ENCODE measurements around the gene ASIC3.
A peak's percentile ranks its signal among the peaks of the same experiment; 100 is the strongest.
"Not testable (repeated sequence)": the region's sequence is repeated elsewhere in the genome, so short reads cannot be mapped to it uniquely, and the experiment has no call there.

The ASIC3 gene

DNA sequence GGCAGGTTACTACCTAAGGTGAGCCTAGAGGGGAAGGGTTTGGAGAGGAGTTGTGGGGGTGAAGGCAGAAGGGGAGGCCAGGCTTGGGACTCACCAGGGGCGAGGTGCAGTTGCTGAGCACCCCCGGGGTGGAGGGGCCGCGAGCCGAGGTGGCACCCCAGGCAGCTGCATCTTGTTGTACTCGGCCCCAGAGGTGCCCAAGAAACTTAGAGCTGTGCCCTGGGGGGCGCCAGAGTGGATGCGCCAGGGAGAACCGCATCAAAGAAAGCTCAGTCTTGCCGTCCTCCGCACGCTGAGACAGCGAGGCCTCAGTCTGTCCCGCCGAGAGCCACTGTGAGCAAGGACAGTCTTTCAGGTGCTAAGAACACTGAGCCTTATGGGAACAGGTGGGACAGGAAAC is 31.4 kb upstream of the ASIC3 start:
- no peak overlapping the region for H3K4me3 ChIP-seq (ENCODE audit: low read length)
- H3K9ac ChIP-seq (ENCODE audit: low read length), result no peak overlapping the region
- peaks cover 6% of the 10 kb centered on the region for H3K4me1 ChIP-seq (ENCODE audit: control insufficient read depth, insufficient read depth, low read length)
- no peak overlapping the region for H3K27ac ChIP-seq (ENCODE audit: low read depth, low read length)
- H3K36me3 ChIP-seq (ENCODE audit: control insufficient read depth, insufficient read depth, low read length), result no peaks in the 10 kb centered on the region
- H3K27me3 ChIP-seq (ENCODE audit: control insufficient read depth, insufficient read depth, low read length), result peaks cover 23% of the 10 kb centered on the region

DNA sequence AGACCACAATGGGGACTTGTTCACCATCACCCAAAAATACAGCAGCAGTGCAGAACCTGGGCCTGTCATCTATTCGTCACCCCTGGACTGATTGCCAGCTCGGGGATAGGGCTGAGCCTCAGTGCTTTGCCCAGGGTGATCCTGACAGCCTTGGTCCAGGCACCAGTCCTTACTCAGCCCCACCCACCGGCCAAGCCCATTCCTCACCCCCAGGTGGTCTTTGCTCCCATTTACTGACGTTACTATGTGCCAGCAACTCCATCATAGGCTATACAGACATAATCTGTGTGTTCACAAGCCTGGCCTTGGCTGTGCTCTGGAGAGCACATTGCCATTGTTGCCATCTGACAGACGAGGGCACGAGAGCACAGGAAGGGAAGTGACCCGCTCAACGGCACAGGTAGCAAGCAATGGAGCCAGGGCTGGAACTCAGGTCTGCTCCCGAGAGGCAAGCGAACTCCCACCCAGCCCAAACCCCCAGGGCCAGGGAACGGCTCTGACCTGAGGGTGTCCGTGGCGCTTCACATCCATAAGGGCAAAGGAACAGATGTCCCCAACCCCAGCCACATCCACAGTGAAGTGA is 30.9 kb upstream of the ASIC3 start:
- H3K4me3 ChIP-seq (ENCODE audit: low read length), result peak overlapping the region; percentile 47
- H3K4me1 ChIP-seq (ENCODE audit: control insufficient read depth, insufficient read depth, low read length), result peaks cover 6% of the 10 kb centered on the region
- H3K36me3 ChIP-seq (ENCODE audit: control insufficient read depth, insufficient read depth, low read length), result no peaks in the 10 kb centered on the region
- no peak overlapping the region for H3K9ac ChIP-seq (ENCODE audit: low read length)
- peaks cover 23% of the 10 kb centered on the region for H3K27me3 ChIP-seq (ENCODE audit: control insufficient read depth, insufficient read depth, low read length)
- no peak overlapping the region for H3K27ac ChIP-seq (ENCODE audit: low read depth, low read length)

DNA sequence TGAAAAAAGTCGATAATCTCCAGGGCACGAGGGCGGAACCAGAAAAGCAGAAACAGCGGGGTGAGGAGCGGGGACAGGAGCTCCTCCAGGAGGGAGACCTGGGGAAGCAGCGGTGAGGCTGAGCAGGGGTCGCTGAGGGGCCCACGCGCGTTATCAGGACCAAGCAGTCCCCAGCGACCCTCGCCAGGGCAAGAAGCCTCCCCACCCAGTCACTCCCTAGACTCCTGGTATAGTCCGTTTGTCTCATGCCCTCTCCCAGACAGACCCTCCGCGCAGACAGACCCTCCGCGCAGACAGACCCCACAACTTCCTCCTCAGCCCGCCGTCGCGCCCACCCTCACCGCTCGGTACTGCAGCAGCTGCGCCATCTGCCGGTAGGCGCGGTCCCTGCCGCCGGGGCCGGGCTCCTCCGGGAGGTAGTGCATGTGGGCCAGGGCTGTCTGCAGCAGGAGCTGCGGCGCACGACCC is 30.3 kb upstream of the ASIC3 start:
- Histone ChIP-seq H3K4me1 (ENCODE audit: control insufficient read depth, insufficient read depth, low read length) (peaks cover 6% of the 10 kb centered on the region), H3K36me3 (ENCODE audit: control insufficient read depth, insufficient read depth, low read length) (no peaks in the 10 kb centered on the region), H3K4me3 (ENCODE audit: low read length) (peak overlapping the region; percentile 47), H3K27ac (ENCODE audit: low read depth, low read length) (no peak overlapping the region), H3K27me3 (ENCODE audit: control insufficient read depth, insufficient read depth, low read length) (peaks cover 23% of the 10 kb centered on the region), H3K9ac (ENCODE audit: low read length) (no peak overlapping the region)

DNA sequence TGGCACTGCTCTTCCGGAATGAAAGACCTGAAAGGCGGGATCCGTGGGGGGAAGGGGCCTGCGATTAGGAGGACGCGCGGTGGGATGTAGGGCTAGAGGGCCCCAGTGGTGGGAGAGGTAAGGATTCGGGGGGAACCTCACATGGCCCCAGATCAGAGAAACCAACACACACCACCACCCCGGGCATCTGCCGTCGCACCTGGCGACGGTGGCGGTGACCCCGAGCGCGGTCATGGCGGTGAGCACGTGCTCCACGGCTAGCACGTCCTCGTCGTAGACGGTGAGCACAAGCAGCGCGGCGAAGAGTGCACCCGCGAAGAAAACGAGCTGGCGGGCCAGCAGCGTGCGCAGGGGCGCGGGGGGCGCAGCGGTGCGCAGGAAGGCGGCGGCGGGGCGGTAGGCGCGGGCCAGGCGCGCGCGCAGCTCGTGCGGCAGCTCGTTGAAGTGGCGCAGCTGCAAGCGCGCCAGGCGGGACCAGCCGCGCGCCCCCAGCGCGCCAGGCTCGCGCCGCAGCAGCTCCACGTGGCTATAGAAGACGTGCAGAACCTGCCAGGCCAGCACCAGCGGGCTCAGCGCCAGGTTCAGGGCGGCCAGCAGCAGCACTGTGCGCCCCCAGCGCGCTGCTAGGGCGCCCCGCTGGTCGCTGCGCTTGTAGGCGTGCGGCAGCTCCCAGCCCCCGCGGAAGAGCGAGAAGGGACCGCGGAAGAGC is 29.8 kb upstream of the ASIC3 start:
- peak overlapping the region; percentile 39 for H3K4me3 ChIP-seq (ENCODE audit: low read length)

DNA sequence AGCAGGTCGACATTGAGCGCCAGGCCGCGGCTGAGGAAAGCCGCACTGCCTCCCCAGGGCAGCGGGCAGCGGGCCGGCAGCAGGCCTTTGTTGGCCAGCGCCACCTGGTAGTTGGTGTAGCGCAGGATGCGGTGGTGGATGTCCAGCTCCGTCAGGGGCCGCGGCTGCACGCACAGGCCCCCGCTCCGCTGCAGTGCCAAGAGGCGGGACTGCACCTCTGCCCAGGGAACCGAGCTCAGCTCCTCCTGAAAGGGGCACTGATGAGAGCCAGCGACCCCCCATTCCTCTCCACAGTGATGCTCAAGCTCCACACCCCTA is 29.2 kb upstream of the ASIC3 start:
- Histone ChIP-seq H3K4me1 (ENCODE audit: control insufficient read depth, insufficient read depth, low read length) (peaks cover 6% of the 10 kb centered on the region), H3K9ac (ENCODE audit: low read length) (no peak overlapping the region), H3K27ac (ENCODE audit: low read depth, low read length) (no peak overlapping the region), H3K36me3 (ENCODE audit: control insufficient read depth, insufficient read depth, low read length) (no peaks in the 10 kb centered on the region), H3K4me3 (ENCODE audit: low read length) (peak overlapping the region; percentile 39), H3K27me3 (ENCODE audit: control insufficient read depth, insufficient read depth, low read length) (peaks cover 20% of the 10 kb centered on the region)

More for the DNA sequence above, 29.8 kb upstream of the ASIC3 start:
- peaks cover 6% of the 10 kb centered on the region for H3K4me1 ChIP-seq (ENCODE audit: control insufficient read depth, insufficient read depth, low read length)
- H3K36me3 ChIP-seq (ENCODE audit: control insufficient read depth, insufficient read depth, low read length), result no peaks in the 10 kb centered on the region
- H3K27ac ChIP-seq (ENCODE audit: low read depth, low read length), result no peak overlapping the region
- no peak overlapping the region for H3K9ac ChIP-seq (ENCODE audit: low read length)
- peaks cover 23% of the 10 kb centered on the region for H3K27me3 ChIP-seq (ENCODE audit: control insufficient read depth, insufficient read depth, low read length)

DNA sequence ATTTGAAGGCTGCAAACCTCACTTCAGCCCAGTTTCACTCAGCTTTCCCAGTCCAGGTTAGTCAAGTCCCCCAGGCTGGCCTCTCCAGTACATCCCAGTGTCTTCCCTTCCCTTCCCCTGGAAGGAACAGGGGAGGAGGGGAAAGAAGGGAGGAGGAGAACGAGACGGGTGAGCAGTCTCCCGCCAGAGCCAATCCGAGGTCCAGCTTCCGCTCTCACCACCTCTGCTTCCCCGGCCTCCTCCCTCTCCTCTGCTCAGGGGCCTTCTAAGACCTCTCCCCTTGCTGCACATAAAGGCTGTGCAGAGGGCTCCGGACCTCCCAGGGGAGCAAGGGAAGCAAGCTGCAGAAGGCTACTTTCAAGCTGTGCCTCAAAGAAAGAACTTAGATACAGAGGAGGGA is 28.1 kb upstream of the ASIC3 start:
- Histone ChIP-seq H3K9ac (ENCODE audit: low read length) (no peak overlapping the region), H3K27ac (ENCODE audit: low read depth, low read length) (no peak overlapping the region), H3K4me3 (ENCODE audit: low read length) (no peak overlapping the region), H3K4me1 (ENCODE audit: control insufficient read depth, insufficient read depth, low read length) (peaks cover 6% of the 10 kb centered on the region), H3K27me3 (ENCODE audit: control insufficient read depth, insufficient read depth, low read length) (peaks cover 19% of the 10 kb centered on the region), H3K36me3 (ENCODE audit: control insufficient read depth, insufficient read depth, low read length) (no peaks in the 10 kb centered on the region)

DNA sequence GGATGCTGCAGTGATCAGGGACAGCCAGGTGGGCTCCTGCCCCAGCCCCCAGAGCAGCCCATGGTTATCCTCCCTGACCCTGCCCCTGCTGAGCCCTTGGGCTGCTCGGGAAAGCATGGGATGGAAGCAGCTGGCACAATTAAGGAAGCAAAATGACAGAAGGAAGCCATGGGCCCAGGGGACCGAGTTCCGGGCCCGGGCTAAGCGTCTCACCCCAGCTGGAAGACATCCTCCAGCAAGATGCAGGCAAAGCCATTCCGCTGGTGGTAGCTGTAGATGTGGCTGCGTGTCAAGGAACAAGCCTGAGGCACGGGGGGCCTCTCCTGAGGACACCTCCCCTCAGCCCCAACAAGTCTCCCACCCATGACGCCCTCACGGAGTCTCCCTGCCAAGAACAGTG is 25.1 kb upstream of the ASIC3 start:
- Histone ChIP-seq H3K9ac (ENCODE audit: low read length) (no peak overlapping the region), H3K27me3 (ENCODE audit: control insufficient read depth, insufficient read depth, low read length) (peaks cover 6% of the 10 kb centered on the region), H3K36me3 (ENCODE audit: control insufficient read depth, insufficient read depth, low read length) (no peaks in the 10 kb centered on the region), H3K27ac (ENCODE audit: low read depth, low read length) (no peak overlapping the region), H3K4me3 (ENCODE audit: low read length) (no peak overlapping the region), H3K4me1 (ENCODE audit: control insufficient read depth, insufficient read depth, low read length) (peaks cover 3% of the 10 kb centered on the region)

DNA sequence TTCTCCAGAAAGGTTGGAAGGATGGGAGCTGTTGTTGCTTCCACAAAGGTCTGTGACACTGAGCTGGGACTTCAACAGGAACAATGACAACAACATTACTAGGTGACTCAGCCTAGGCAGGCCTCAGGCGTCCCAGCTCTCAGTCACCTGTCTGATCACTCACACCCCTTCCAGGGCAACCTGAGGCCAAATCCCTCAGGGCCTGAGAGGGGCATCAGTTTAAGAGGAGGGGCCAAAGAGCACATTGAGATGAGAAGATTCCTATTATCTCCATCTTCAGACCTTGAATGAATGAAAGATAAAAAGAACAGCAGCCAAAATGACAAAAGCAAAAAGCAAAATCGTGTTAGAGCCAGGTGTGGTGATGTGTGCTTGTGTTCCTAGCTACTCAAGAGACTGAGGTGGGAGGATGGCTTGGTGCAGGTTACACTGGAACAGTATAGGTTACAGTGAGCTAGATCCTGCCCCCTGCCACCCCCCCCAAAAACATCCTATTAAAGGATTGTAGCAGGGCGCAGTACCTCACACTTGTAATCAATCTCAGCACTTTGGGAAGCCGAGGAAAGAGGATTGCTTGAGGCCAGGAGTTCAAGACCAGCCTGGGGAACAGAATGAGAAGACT is 23.8 kb upstream of the ASIC3 start, which contains the start of gene ATG9B:
ATG9B (minus strand) TSS at position 60 of the 622 bp plus-strand sequence. CDS start 71 bp downstream, outside the sequence.
- H3K4me1 ChIP-seq (ENCODE audit: control insufficient read depth, insufficient read depth, low read length), result peaks cover 2% of the 10 kb centered on the region
- no peaks in the 10 kb centered on the region for H3K36me3 ChIP-seq (ENCODE audit: control insufficient read depth, insufficient read depth, low read length)
- H3K9ac ChIP-seq (ENCODE audit: low read length), result no peak within 1 kb of the TSS
- no peak within 1 kb of the TSS for H3K4me3 ChIP-seq (ENCODE audit: low read length)
- H3K27me3 ChIP-seq (ENCODE audit: control insufficient read depth, insufficient read depth, low read length), result peaks cover 3% of the 10 kb centered on the region
- H3K27ac ChIP-seq (ENCODE audit: low read depth, low read length), result no peak within 1 kb of the TSS

DNA sequence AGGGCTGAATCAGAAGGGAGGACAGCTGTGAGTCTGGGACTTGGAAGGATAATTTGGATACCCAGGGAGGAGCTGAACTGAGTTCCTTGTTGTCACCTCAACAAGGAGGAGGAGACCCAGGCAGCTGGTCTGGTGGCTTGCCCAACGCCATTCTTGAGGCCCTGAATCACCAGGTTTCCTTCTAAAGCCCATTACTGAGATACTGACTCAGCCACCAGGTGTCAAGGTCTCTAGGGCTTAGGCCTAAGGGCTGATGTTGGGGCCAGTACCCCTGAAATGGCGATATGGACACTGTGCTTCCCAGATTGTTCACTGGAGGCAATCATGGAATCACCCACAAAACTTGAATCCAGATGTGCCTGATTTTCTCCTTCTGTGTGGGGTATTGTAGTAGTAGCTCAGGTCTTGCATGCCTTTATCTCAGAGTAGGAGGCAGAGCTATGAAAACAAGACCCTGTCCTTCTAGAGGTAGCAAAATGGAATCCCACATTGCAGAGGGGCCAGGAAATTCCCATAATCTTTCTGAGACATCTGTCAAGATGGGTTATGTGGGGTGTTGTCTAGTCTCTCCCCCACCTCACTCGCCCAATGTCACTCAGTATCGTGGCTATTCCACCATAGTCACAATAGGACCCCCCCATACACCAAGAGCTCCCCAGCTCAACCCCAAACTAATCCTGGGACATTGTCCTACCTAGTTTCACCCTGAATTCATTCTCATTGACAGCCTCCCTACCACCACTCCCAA is 22.2 kb upstream of the ASIC3 start:
- Histone ChIP-seq H3K36me3 (ENCODE audit: control insufficient read depth, insufficient read depth, low read length) (no peaks in the 10 kb centered on the region), H3K4me3 (ENCODE audit: low read length) (no peak overlapping the region), H3K4me1 (ENCODE audit: control insufficient read depth, insufficient read depth, low read length) (peaks cover 2% of the 10 kb centered on the region), H3K27me3 (ENCODE audit: control insufficient read depth, insufficient read depth, low read length) (no peaks in the 10 kb centered on the region), H3K9ac (ENCODE audit: low read length) (no peak overlapping the region), H3K27ac (ENCODE audit: low read depth, low read length) (no peak overlapping the region)

DNA sequence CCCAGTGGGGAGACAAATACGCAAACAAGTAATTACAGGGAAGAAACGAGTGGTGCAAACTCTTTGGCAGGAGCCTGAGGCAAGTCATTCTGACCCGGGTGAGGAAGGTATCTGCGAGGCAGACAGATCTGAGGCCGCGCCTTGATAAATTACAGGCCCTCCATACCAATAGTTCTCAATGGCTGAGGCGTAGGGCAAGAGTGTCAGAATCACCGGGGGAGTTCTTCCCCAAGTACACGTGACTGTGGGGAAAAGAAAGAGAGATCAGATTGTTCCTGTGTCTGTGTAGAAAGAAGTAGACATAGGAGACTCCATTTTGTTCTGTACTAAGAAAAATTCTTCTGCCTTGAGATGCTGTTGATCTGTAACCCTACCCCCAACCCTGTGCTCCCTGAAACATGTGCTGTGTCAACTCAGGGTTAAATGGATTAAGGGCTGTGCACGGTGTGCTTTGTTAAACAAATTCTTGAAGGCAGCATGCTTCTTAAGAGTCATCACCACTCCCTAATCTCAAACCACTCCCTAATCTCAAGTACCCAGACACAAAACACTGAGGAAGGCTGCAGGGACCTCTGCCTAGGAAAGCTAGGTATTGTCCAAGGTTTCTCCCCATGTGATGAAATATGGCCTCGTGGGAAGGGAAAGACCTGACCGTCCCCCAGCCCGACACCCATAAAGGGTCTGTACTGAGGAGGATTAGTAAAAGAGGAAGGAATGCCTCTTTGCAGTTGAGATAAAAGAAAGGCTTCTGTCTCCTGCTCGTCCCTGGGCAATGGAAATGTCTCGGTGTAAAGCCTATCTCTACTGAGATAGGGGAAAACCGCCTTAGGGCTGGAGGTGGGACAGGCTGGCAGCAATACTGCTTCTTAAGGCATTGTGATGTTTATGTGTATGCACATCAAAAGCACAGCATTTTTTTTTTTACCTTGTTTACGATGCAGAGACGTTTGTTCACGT is 21.3 kb upstream of the ASIC3 start:
- not testable (repeated sequence) for H3K36me3 ChIP-seq (ENCODE audit: control insufficient read depth, insufficient read depth, low read length); H3K4me3 ChIP-seq (ENCODE audit: low read length); H3K27ac ChIP-seq (ENCODE audit: low read depth, low read length); H3K27me3 ChIP-seq (ENCODE audit: control insufficient read depth, insufficient read depth, low read length); H3K9ac ChIP-seq (ENCODE audit: low read length); H3K4me1 ChIP-seq (ENCODE audit: control insufficient read depth, insufficient read depth, low read length)

DNA sequence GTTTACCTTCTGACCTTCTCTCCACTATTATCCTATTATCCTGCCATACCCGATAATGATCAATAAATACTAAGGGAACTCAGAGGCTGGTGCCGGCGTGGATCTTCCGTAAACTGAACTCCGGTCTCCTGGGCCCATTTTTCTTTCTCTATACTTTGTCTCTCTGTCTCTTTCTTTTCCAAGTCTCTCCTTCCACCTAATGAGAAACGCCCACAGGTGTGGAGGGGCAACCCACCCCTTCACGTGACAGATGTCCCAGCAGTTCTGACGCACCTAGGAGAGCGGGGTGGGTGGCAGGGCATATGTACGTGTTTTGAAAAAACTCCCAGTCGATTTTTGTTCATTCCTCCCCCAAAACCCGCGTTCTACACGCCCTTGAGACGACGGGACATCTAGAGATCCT is 20.6 kb upstream of the ASIC3 start:
- not testable (repeated sequence) for H3K27me3 ChIP-seq (ENCODE audit: control insufficient read depth, insufficient read depth, low read length); H3K4me1 ChIP-seq (ENCODE audit: control insufficient read depth, insufficient read depth, low read length); H3K36me3 ChIP-seq (ENCODE audit: control insufficient read depth, insufficient read depth, low read length)
- H3K27ac ChIP-seq (ENCODE audit: low read depth, low read length), result peak overlapping the region; percentile 51
- peak overlapping the region; percentile 49 for H3K9ac ChIP-seq (ENCODE audit: low read length)
- peak overlapping the region; percentile 83 for H3K4me3 ChIP-seq (ENCODE audit: low read length)

All from rectal smooth muscle tissue (tissue), 1 donor.